ENCODE measurements around the gene DACH1.

Gene DACH1

GRCh38 chr13:71863254-71863865 is 3.6 kb downstream of the DACH1 start:
- DNase-seq, result no peak
- no peak overlapping the region for H2AFZ ChIP-seq (ENCODE audit: insufficient read depth, low read length, poor library complexity)
- no peak overlapping the region for H3K27ac ChIP-seq (ENCODE audit: low read depth, low read length)
- H3K79me2 ChIP-seq (ENCODE audit: control insufficient read depth, insufficient read depth, low read length, poor library complexity), result no peaks in the 10 kb centered on the region
- no peaks in the 10 kb centered on the region for H3K79me1 ChIP-seq (ENCODE audit: low read length)
- no peak overlapping the region for H3K9ac ChIP-seq (ENCODE audit: low read length)
- no peaks in the 10 kb centered on the region for H3K9me3 ChIP-seq (ENCODE audit: insufficient read depth, low read depth, low read length)
- no peak overlapping the region for H2BK12ac ChIP-seq (ENCODE audit: low read length)
- no peaks in the 10 kb centered on the region for H3K36me3 ChIP-seq (ENCODE audit: control insufficient read depth in 1 of 2, insufficient read depth in 2 of 2, low read length in 2 of 2)
- H3K18ac ChIP-seq (ENCODE audit: low read length), result no peak overlapping the region
- H4K12ac ChIP-seq (ENCODE audit: low read depth, low read length), result no peak overlapping the region
- H3K4ac ChIP-seq (ENCODE audit: low read depth, low read length), result no peak overlapping the region
- no peak overlapping the region for H4K8ac ChIP-seq (ENCODE audit: low read depth, low read length)
- H3K4me2 ChIP-seq (ENCODE audit: low read length), result no peak overlapping the region
- H3K4me1 ChIP-seq (ENCODE audit: control insufficient read depth in 1 of 2, insufficient read depth in 2 of 2, low read length in 2 of 2), result peaks cover 9 to 10% of the 10 kb centered on the region in 2 experiments
- no peak overlapping the region for H3K14ac ChIP-seq (ENCODE audit: low read length)
- no CpG with 5 or more reads among the region's 4 CpGs for WGBS (ENCODE audit: extremely low coverage, insufficient coverage, insufficient read length)
- H3K23ac ChIP-seq (ENCODE audit: low read length), result no peak overlapping the region
- H2BK120ac ChIP-seq (ENCODE audit: insufficient read depth, low read length, poor library complexity), result no peak overlapping the region
- H4K91ac ChIP-seq (ENCODE audit: low read depth, low read length), result no peak overlapping the region
- no peak overlapping the region for H2AK5ac ChIP-seq (ENCODE audit: low read length)
- peaks cover 25% of the 10 kb centered on the region for H3K27me3 ChIP-seq (ENCODE audit: insufficient read depth, low read length)
- H3K4me3 ChIP-seq (ENCODE audit: low read depth, low read length), result no peak overlapping the region
- no peak overlapping the region for H2BK5ac ChIP-seq (ENCODE audit: low read depth, low read length, poor library complexity)

GRCh38 chr13:71862459-71862943 is 4.5 kb downstream of the DACH1 start:
- Histone ChIP-seq H3K9me3 (ENCODE audit: insufficient read depth, low read depth, low read length) (no peaks in the 10 kb centered on the region), H2AFZ (ENCODE audit: insufficient read depth, low read length, poor library complexity) (no peak overlapping the region), H3K79me2 (ENCODE audit: control insufficient read depth, insufficient read depth, low read length, poor library complexity) (no peaks in the 10 kb centered on the region), H3K9ac (ENCODE audit: low read length) (no peak overlapping the region), H4K12ac (ENCODE audit: low read depth, low read length) (no peak overlapping the region), H3K4me1 (ENCODE audit: control insufficient read depth in 1 of 2, insufficient read depth in 2 of 2, low read length in 2 of 2) (peaks cover 9 to 10% of the 10 kb centered on the region in 2 experiments), H2AK5ac (ENCODE audit: low read length) (no peak overlapping the region), H3K36me3 (ENCODE audit: control insufficient read depth in 1 of 2, insufficient read depth in 2 of 2, low read length in 2 of 2) (no peaks in the 10 kb centered on the region), H2BK120ac (ENCODE audit: insufficient read depth, low read length, poor library complexity) (no peak overlapping the region), H2BK12ac (ENCODE audit: low read length) (no peak overlapping the region), H3K14ac (ENCODE audit: low read length) (no peak overlapping the region), H4K91ac (ENCODE audit: low read depth, low read length) (no peak overlapping the region), H4K8ac (ENCODE audit: low read depth, low read length) (no peak overlapping the region), H3K27ac (ENCODE audit: low read depth, low read length) (no peak overlapping the region), H2BK5ac (ENCODE audit: low read depth, low read length, poor library complexity) (no peak overlapping the region), H3K18ac (ENCODE audit: low read length) (no peak overlapping the region), H3K23ac (ENCODE audit: low read length) (no peak overlapping the region), H3K4me2 (ENCODE audit: low read length) (no peak overlapping the region), H3K79me1 (ENCODE audit: low read length) (no peaks in the 10 kb centered on the region), H3K27me3 (ENCODE audit: insufficient read depth, low read length) (peaks cover 25% of the 10 kb centered on the region), H3K4ac (ENCODE audit: low read depth, low read length) (no peak overlapping the region), H3K4me3 (ENCODE audit: low read depth, low read length) (no peak overlapping the region)
- no peak for DNase-seq
- WGBS (ENCODE audit: extremely low coverage, insufficient coverage, insufficient read length), result no CpG with 5 or more reads among the region's 2 CpGs

- H3K27me3 ChIP-seq (ENCODE audit: insufficient read depth, low read length), result peaks cover 25% of the 10 kb centered on the region
- H2BK120ac ChIP-seq (ENCODE audit: insufficient read depth, low read length, poor library complexity), result no peak overlapping the region
- DNase-seq, result no peak
- H3K9me3 ChIP-seq (ENCODE audit: insufficient read depth, low read depth, low read length), result no peaks in the 10 kb centered on the region
- H3K4me3 ChIP-seq (ENCODE audit: low read depth, low read length), result no peak overlapping the region
- no peak overlapping the region for H4K8ac ChIP-seq (ENCODE audit: low read depth, low read length)
- no CpG with 5 or more reads among the region's 2 CpGs for WGBS (ENCODE audit: extremely low coverage, insufficient coverage, insufficient read length)
- H3K79me1 ChIP-seq (ENCODE audit: low read length), result no peaks in the 10 kb centered on the region
- H3K23ac ChIP-seq (ENCODE audit: low read length), result no peak overlapping the region
- no peak overlapping the region for H3K4me2 ChIP-seq (ENCODE audit: low read length)
- no peak overlapping the region for H2BK12ac ChIP-seq (ENCODE audit: low read length)
- H3K79me2 ChIP-seq (ENCODE audit: control insufficient read depth, insufficient read depth, low read length, poor library complexity), result no peaks in the 10 kb centered on the region
- no peak overlapping the region for H3K4ac ChIP-seq (ENCODE audit: low read depth, low read length)
- H3K36me3 ChIP-seq (ENCODE audit: control insufficient read depth in 1 of 2, insufficient read depth in 2 of 2, low read length in 2 of 2), result no peaks in the 10 kb centered on the region
- H3K18ac ChIP-seq (ENCODE audit: low read length), result no peak overlapping the region
- H3K27ac ChIP-seq (ENCODE audit: low read depth, low read length), result no peak overlapping the region
- no peak overlapping the region for H4K91ac ChIP-seq (ENCODE audit: low read depth, low read length)
- H3K14ac ChIP-seq (ENCODE audit: low read length), result no peak overlapping the region
- no peak overlapping the region for H3K9ac ChIP-seq (ENCODE audit: low read length)
- H2AFZ ChIP-seq (ENCODE audit: insufficient read depth, low read length, poor library complexity), result no peak overlapping the region
- H2AK5ac ChIP-seq (ENCODE audit: low read length), result no peak overlapping the region
- H2BK5ac ChIP-seq (ENCODE audit: low read depth, low read length, poor library complexity), result no peak overlapping the region
- H3K4me1 ChIP-seq (ENCODE audit: control insufficient read depth in 1 of 2, insufficient read depth in 2 of 2, low read length in 2 of 2), result peaks cover 9 to 10% of the 10 kb centered on the region in 2 experiments
- no peak overlapping the region for H4K12ac ChIP-seq (ENCODE audit: low read depth, low read length)
Observed at GRCh38 chr13:71861769-71862458, 5.1 kb downstream of the DACH1 start.

- no peak overlapping the region for H2AFZ ChIP-seq (ENCODE audit: insufficient read depth, low read length, poor library complexity)
- no peak overlapping the region for H3K4ac ChIP-seq (ENCODE audit: low read depth, low read length)
- H3K79me1 ChIP-seq (ENCODE audit: low read length), result no peaks in the 10 kb centered on the region
- no peaks in the 10 kb centered on the region for H3K36me3 ChIP-seq (ENCODE audit: control insufficient read depth in 1 of 2, insufficient read depth in 2 of 2, low read length in 2 of 2)
- no CpG with 5 or more reads among the region's 3 CpGs for WGBS (ENCODE audit: extremely low coverage, insufficient coverage, insufficient read length)
- no peak overlapping the region for H3K4me3 ChIP-seq (ENCODE audit: low read depth, low read length)
- no peak overlapping the region for H3K9ac ChIP-seq (ENCODE audit: low read length)
- H3K27me3 ChIP-seq (ENCODE audit: insufficient read depth, low read length), result peaks cover 16% of the 10 kb centered on the region
- H4K8ac ChIP-seq (ENCODE audit: low read depth, low read length), result no peak overlapping the region
- no peaks in the 10 kb centered on the region for H3K79me2 ChIP-seq (ENCODE audit: control insufficient read depth, insufficient read depth, low read length, poor library complexity)
- H3K9me3 ChIP-seq (ENCODE audit: insufficient read depth, low read depth, low read length), result no peaks in the 10 kb centered on the region
- DNase-seq, result no peak
- peaks cover 4 to 6% of the 10 kb centered on the region in 2 experiments for H3K4me1 ChIP-seq (ENCODE audit: control insufficient read depth in 1 of 2, insufficient read depth in 2 of 2, low read length in 2 of 2)
- no peak overlapping the region for H3K18ac ChIP-seq (ENCODE audit: low read length)
- H2BK12ac ChIP-seq (ENCODE audit: low read length), result no peak overlapping the region
- H4K12ac ChIP-seq (ENCODE audit: low read depth, low read length), result no peak overlapping the region
- no peak overlapping the region for H4K91ac ChIP-seq (ENCODE audit: low read depth, low read length)
- no peak overlapping the region for H3K23ac ChIP-seq (ENCODE audit: low read length)
- H2BK5ac ChIP-seq (ENCODE audit: low read depth, low read length, poor library complexity), result no peak overlapping the region
- no peak overlapping the region for H3K4me2 ChIP-seq (ENCODE audit: low read length)
- no peak overlapping the region for H3K14ac ChIP-seq (ENCODE audit: low read length)
- H3K27ac ChIP-seq (ENCODE audit: low read depth, low read length), result no peak overlapping the region
- no peak overlapping the region for H2AK5ac ChIP-seq (ENCODE audit: low read length)
- no peak overlapping the region for H2BK120ac ChIP-seq (ENCODE audit: insufficient read depth, low read length, poor library complexity)
Observed at GRCh38 chr13:71860547-71861138, 6.4 kb downstream of the DACH1 start.
